HepG2 (cell line): Measurements from ENCODE around the gene ZCRB1. TPM values are rescaled to one million over a fixed set of nuclear protein-coding genes. Genes with fewer than 3 reads are reported as not detected.

Experiments
- ATAC-seq: fragments of 200-7000 bp; cut with Tn5 transposase; 3 replicates; pipeline ENCODE4 v1.9.1; 2020; ENCODE audit warnings: mild to moderate bottlenecking, moderate library complexity
- BruUV-seq: library from RNA; stranded (reverse); fragments of 400-500 nt; replicated peaks from 2 replicates; lab custom pipeline; 2021; lab: Mats Ljungman, UMichigan
- CTCF ChIA-PET: fragments of 300-600 bp; formaldehyde crosslinking; extraction: SDS; loops from one replicate; lab custom pipeline; 2021; ENCODE audit warnings: low total read pairs, inconsistent platforms, low intra/inter-chr PET ratio; lab: Yijun Ruan, JAX
- POLR2A ChIA-PET: fragments of 350-600 bp; sonication (Branson Sonifier 250); formaldehyde crosslinking; loops from one replicate; lab custom pipeline; 2020; ENCODE audit warnings: antibody characterized with exemption, inconsistent platforms; lab: Yijun Ruan, JAX
- DNase-seq: peaks from one replicate; pipeline ENCODE4 v3.0.0-alpha.2; 2015; ENCODE audit warnings: low spot score
- FAIRE-seq: peaks from 3 replicates; lab custom pipeline; 2011; peaks lifted over from hg19 to GRCh38; lab: Jason Lieb, UNC
- H2AFZ ChIP-seq: one replicate; pipeline ENCODE4 v1.6.1; 2011; ENCODE audit warnings: low read length, inconsistent platforms
- H3K27ac ChIP-seq: fragments of 300-600 bp; 3 replicates; pipeline ENCODE4 v1.8.0; 2011; ENCODE audit warnings: mixed run types, mild to moderate bottlenecking, mixed read lengths, low read length, inconsistent platforms; ENCODE audit not compliant: insufficient read depth; ENCODE audit errors: extremely low read length
- H3K27me3 ChIP-seq, 2 experiments: fragments of 200-600 bp in 1 of 2; 2 replicates in 1 of 2; 3 replicates in 1 of 2; pipeline versions ENCODE4 v1.6.0 to v1.8.0; 2011; ENCODE audit warnings: low read length in 2 of 2, mild to moderate bottlenecking in 2 of 2, moderate library complexity in 2 of 2, inconsistent platforms in 1 of 2; ENCODE audit not compliant: insufficient read depth in 2 of 2, control insufficient read depth in 1 of 2
- H3K36me3 ChIP-seq, 2 experiments: fragments of 200-600 bp in 1 of 2; replicated peaks in 1 of 2; 2 replicates in 1 of 2; 3 replicates in 1 of 2; pipeline versions ENCODE4 v1.5.1 to v1.8.0; 2011; ENCODE audit warnings: low read length in 2 of 2, inconsistent platforms in 1 of 2; ENCODE audit not compliant: insufficient read depth in 2 of 2, control insufficient read depth in 1 of 2
- H3K4me1 ChIP-seq: 2 replicates; pipeline ENCODE4 v1.5.1; 2012; ENCODE audit warnings: low read length, inconsistent platforms; ENCODE audit not compliant: insufficient read depth
- H3K4me2 ChIP-seq: 2 replicates; pipeline ENCODE4 v1.6.0; 2011; ENCODE audit warnings: low read depth, low read length, inconsistent platforms
- H3K4me3 ChIP-seq, 3 experiments: fragments of 200-600 bp in 1 of 3; sonication (generic), shearing (Covaris generic) in 1 of 3; replicated peaks in 1 of 3; 2 replicates each; pipeline ENCODE4 v1.5.1; 2011 to 2016; ENCODE audit warnings: low read length in 3 of 3, inconsistent platforms in 2 of 3, low read depth in 2 of 3, mild to moderate bottlenecking in 2 of 3, control low read depth in 1 of 3, mixed read lengths in 1 of 3; ENCODE audit not compliant: insufficient read depth in 1 of 3
- H3K79me2 ChIP-seq: one replicate; pipeline ENCODE4 v1.6.1; 2011; ENCODE audit warnings: low read length, inconsistent platforms; ENCODE audit not compliant: insufficient read depth
- H3K9ac ChIP-seq: 2 replicates; pipeline ENCODE4 v1.6.0; 2011; ENCODE audit warnings: mild to moderate bottlenecking, low read depth, low read length, inconsistent platforms; ENCODE audit not compliant: insufficient read depth
- H3K9me3 ChIP-seq: 2 replicates; pipeline ENCODE4 v1.5.1; 2012; ENCODE audit warnings: mild to moderate bottlenecking, low read length
- H4K20me1 ChIP-seq: 2 replicates; pipeline ENCODE4 v1.6.0; 2011; ENCODE audit warnings: inconsistent platforms, mild to moderate bottlenecking, low read length, moderate library complexity; ENCODE audit not compliant: insufficient read depth
- EZH2 ChIP-seq: conservative IDR thresholded peaks from 2 replicates; pipeline ENCODE4 v1.6.1; 2012; ENCODE audit warnings: mild to moderate bottlenecking, low read depth, low read length, moderate library complexity
- GTF3A ChIP-seq: sonication (generic); formaldehyde crosslinking; conservative IDR thresholded peaks from 2 replicates; pipeline ENCODE4 v1.4.0; 2020; ENCODE audit warnings: mild to moderate bottlenecking, missing genetic modification reagents
- HBP1 ChIP-seq: IDR thresholded peaks from 2 replicates; pipeline ENCODE4 v1.6.1; 2016; ENCODE audit warnings: low read depth, control low read depth
- HDAC1 ChIP-seq: sonication (generic); formaldehyde crosslinking; IDR thresholded peaks from 2 replicates; pipeline ENCODE4 v1.5.1; 2020; ENCODE audit warnings: mild to moderate bottlenecking, missing genetic modification reagents
- HMGXB4 ChIP-seq, 2 experiments: sonication (generic) in 1 of 2; formaldehyde crosslinking in 1 of 2; IDR thresholded peaks; 2 replicates each; pipeline versions ENCODE4 v1.4.0 to v1.6.1; 2018 to 2020; ENCODE audit warnings: missing genetic modification reagents in 2 of 2, borderline replicate concordance in 1 of 2, low read depth in 1 of 2, mild to moderate bottlenecking in 1 of 2, missing biosample characterization in 1 of 2
- LBX2 ChIP-seq: sonication (generic); formaldehyde crosslinking; IDR thresholded peaks from 2 replicates; pipeline ENCODE4 v1.5.0; 2020; ENCODE audit warnings: missing genetic modification reagents, mild to moderate bottlenecking, borderline replicate concordance
- MEIS1 ChIP-seq: sonication (generic); formaldehyde crosslinking; IDR thresholded peaks from 2 replicates; pipeline ENCODE4 v1.9.0; 2021; ENCODE audit warnings: mild to moderate bottlenecking, missing genetic modification reagents, moderate library complexity, borderline replicate concordance
- RFX3 ChIP-seq: IDR thresholded peaks from 2 replicates; pipeline ENCODE4 v1.6.1; 2016; ENCODE audit warnings: missing biosample characterization, missing genetic modification reagents
- SMARCC2 ChIP-seq: fragments of 450-650 bp; IDR thresholded peaks from 2 replicates; pipeline ENCODE4 v1.6.1; 2017; ENCODE audit warnings: antibody characterized with exemption, mild to moderate bottlenecking
- SOX6 ChIP-seq, 2 experiments: fragments of 450-650 bp in 1 of 2; sonication (generic) in 1 of 2; formaldehyde crosslinking in 1 of 2; IDR thresholded peaks; 2 replicates each; pipeline versions ENCODE4 v1.4.0 to v1.6.1; 2017 to 2020; ENCODE audit warnings: antibody characterized with exemption in 1 of 2, mild to moderate bottlenecking in 1 of 2, missing genetic modification reagents in 1 of 2
- SRF ChIP-seq: IDR thresholded peaks from 2 replicates; pipeline ENCODE4 v1.6.1; 2011; ENCODE audit warnings: mild to moderate bottlenecking, low read depth, low read length, moderate library complexity
- TEF ChIP-seq: sonication (generic); formaldehyde crosslinking; IDR thresholded peaks from 2 replicates; pipeline ENCODE4 v1.5.0; 2020; ENCODE audit warnings: missing genetic modification reagents
- THAP9 ChIP-seq: sonication (generic); formaldehyde crosslinking; IDR thresholded peaks from 2 replicates; pipeline ENCODE4; 2020; ENCODE audit warnings: missing genetic modification reagents, mild to moderate bottlenecking, borderline replicate concordance
- XRCC5 ChIP-seq: fragments of 200-400 bp; formaldehyde crosslinking; optimal IDR thresholded peaks from 2 replicates; pipeline ENCODE3; 2017; ENCODE audit warnings: mild to moderate bottlenecking, low read length
- ZNF782 ChIP-seq: sonication (generic); formaldehyde crosslinking; IDR thresholded peaks from 2 replicates; pipeline ENCODE4 v1.4.0; 2020; ENCODE audit warnings: missing genetic modification reagents, mild to moderate bottlenecking, borderline replicate concordance
- WGBS: methylation state at CpG from one replicate; pipeline ENCODE4 v1.1.6; 2017; ENCODE audit warnings: low lambda C conversion rate; 5-methylcytosine and 5-hydroxymethylcytosine counted together
- in situ Hi-C: cut with HindIII; loops from 2 replicates; pipeline ENCODE4 v1.10.0; 2017; ENCODE audit warnings: low pct_unique_long_range_greater_than_20kb; ENCODE audit not compliant: extremely low pct_ligation_motif_present
- intact Hi-C: fragments of 100-400 bp; cut with micrococcal nuclease; formaldehyde crosslinking; loops from one replicate; pipeline ENCODE4 v1.10.0; 2022; ENCODE audit not compliant: unreplicated experiment
- polyA plus RNA-seq, 8 experiments: library from polyadenylated mRNA; depleted of rRNA in 3 of 8; stranded (reverse) in 7 of 8; unstranded in 1 of 8; fragments of >200 nt; fragmentation: Illumina TruSeq in 4 of 8; extraction: Trizol in 4 of 8; gene quantifications; 2 replicates each; pipeline versions ENCODE4 v1.2.1 to v1.2.3, GENCODE V29; 2011 to 2016; ENCODE audit warnings: low read depth in 4 of 8, missing spikeins in 1 of 8, mixed read lengths in 1 of 8; ENCODE audit not compliant: insufficient read depth in 1 of 8
- total RNA-seq, 5 experiments: library from RNA; depleted of rRNA; stranded (reverse); fragments of >200 nt; fragmentation: Illumina TruSeq; extraction: Trizol; gene quantifications; 2 replicates each; pipeline ENCODE4 v1.2.3, GENCODE V29; 2016; ENCODE audit warnings: low read depth in 1 of 5

ZCRB1 gene
- total and polyA plus RNA-seq, 2 of the 13 experiments (the other 11 are each of a cell fraction or from before 2014, with no cell fraction given) = 43.5 to 49.8 TPM

- BruUV-seq = no TSS peak
- Histone ChIP-seq H3K4me1 (peaks cover 22% of the 10 kb centered on the region), H3K4me2 (no peak overlapping the region), H3K79me2 (no peaks in the 10 kb centered on the region), H4K20me1 (no peaks in the 10 kb centered on the region), H3K9ac (no peak overlapping the region), H3K36me3 (no peaks in the 10 kb centered on the region), H3K4me3 (no peak overlapping the region), H3K9me3 (no peaks in the 10 kb centered on the region), H2AFZ (no peak overlapping the region), H3K27me3 (no peaks in the 10 kb centered on the region; a peak in 1 of 5 replicates), H3K27ac (no peak overlapping the region)
- no peak for FAIRE-seq
- 50% methylated on average over 8 of the region's 8 CpGs for WGBS
- intact Hi-C loops (no loop called here), in situ Hi-C loops (no loop called here)
- CTCF ChIA-PET = no interaction called here
- ATAC-seq = no peak
- POLR2A ChIA-PET = no interaction called here
- no peak for DNase-seq
- TF ChIP-seq GTF3A (CRISPR knock-in tag) = no peak
- TF ChIP-seq SRF = no peak
- no peak for TF ChIP-seq RFX3
- no peak for TF ChIP-seq HMGXB4 (CRISPR knock-in tag; IDR thresholded peaks at IDR 0.05; ENCODE audit: borderline replicate concordance in 1 of 2, low read depth in 1 of 2)
- TF ChIP-seq HDAC1 (CRISPR knock-in tag) = no peak
- TF ChIP-seq MEIS1 (CRISPR knock-in tag) = no peak
- TF ChIP-seq SMARCC2 = no peak
- TF ChIP-seq THAP9 (CRISPR knock-in tag) = no peak
- no peak for TF ChIP-seq LBX2 (CRISPR knock-in tag)
- TF ChIP-seq TEF = no peak
- no peak for TF ChIP-seq ZNF782 (CRISPR knock-in tag)
- TF ChIP-seq SOX6 (IDR thresholded peaks at IDR 0.05) = no peak
- TF ChIP-seq SOX6 (CRISPR knock-in tag; IDR thresholded peaks at IDR 0.05) = no peak
- TF ChIP-seq EZH2 = no peak
- no peak for TF ChIP-seq HBP1
- TF ChIP-seq XRCC5 = no peak
Observed at GRCh38 chr12:42299392-42300308, 26.2 kb downstream of the ZCRB1 start.
